Embryonic facial prominence (tissue), 1 donor: ENCODE results near the gene STK24.

ENCODE experiments used
- DNase-seq: peaks from one replicate; pipeline ENCODE4 v3.0.0-alpha.2; 2016; ENCODE audit errors: extremely low spot score

STK24 gene

DNA sequence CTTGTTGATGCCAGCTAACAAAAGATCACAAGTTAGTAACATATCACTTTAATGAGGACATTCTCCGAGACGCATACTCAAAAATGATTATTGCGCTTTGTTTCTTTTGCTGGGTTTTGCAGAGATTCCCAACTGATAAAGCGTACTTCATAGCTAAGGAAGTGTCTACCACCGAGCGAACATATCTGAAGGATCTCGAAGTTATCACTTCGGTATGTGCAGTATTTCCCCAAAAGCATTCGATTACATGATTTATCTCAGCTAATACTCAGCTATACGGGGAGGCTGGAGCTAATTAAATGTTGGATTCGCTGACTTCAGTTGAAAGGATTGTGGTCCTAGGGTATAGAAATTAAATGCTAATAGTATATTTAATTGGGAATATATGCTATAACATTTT is 166.3 kb downstream of the STK24 start:
- DNase-seq, result no peak

DNA sequence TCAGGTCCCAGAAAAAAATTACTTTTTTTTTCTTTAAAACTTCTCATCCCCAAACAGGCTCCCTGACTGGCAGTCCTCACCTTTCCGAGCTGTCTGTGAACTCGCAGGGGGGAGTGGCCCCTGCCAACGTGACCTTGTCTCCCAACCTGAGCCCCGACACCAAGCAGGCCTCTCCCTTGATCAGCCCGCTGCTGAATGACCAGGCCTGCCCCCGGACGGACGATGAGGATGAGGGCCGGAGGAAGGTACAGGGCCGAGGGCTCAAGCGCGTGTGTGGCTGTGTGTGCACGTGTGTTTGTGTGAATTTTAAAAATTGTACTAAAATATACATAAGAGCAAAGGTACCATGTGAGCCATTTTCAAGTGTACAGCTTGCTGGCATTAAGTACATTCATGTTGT is 167.6 kb downstream of the STK24 start:
- no peak for DNase-seq

DNA sequence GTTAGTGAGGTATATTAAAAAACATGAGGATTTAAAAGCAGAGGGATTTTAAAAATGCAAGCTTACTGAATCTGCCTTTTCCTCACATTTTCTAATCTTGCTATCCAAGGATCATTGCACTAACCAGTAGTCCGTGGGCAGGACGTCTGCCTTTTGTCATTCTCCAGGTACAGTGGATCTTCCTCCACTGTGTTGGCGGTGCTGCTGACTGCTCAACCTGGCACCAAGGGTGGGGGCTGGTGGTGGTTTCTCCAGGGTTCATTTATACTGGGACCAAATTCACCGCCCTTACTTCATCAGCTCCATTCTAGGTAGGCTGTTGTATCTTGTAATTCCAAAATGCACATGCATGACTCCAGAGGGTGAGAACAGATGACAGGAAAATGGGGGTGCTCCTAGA is 169.3 kb downstream of the STK24 start:
- no peak for DNase-seq

DNA sequence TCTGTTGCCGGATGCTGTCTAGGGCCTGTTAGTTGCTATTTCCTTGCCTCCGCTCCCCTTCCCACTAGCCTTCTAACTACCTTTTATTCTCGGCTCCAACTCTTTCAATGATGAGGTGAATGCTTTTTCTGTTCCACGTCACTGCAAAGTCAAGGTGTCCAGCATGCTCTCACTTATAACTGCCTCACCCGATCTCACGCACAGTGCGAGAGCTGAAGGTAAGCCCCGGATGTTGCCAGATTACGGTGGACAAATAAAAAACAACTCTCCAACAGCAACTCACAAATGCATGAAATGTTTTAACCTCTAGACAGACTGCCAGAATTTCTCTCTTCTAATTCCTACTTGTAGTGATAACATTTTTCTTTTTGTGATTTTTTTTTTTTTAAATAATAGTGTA is 169.9 kb downstream of the STK24 start:
- DNase-seq, result no peak

DNA sequence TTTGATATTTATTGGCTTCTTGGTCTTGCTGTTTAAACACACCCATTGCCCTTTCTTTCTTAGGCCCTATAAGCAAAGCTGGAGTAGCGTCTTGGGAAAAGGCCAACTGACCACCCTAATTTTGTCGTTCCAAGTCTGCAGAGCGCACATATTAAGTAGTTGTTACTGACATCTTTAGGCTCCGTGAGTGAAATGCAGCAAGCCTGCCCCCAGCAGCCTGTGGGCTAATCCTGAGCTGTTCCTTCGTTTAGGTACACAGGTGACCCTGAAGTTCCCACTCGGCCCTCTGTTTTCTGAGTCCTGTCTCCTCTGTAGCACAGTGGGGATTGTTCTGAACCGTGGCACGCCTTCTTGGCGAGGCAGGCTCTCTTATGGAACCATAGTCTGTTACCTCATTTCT is 170.5 kb downstream of the STK24 start:
- no peak for DNase-seq

DNA sequence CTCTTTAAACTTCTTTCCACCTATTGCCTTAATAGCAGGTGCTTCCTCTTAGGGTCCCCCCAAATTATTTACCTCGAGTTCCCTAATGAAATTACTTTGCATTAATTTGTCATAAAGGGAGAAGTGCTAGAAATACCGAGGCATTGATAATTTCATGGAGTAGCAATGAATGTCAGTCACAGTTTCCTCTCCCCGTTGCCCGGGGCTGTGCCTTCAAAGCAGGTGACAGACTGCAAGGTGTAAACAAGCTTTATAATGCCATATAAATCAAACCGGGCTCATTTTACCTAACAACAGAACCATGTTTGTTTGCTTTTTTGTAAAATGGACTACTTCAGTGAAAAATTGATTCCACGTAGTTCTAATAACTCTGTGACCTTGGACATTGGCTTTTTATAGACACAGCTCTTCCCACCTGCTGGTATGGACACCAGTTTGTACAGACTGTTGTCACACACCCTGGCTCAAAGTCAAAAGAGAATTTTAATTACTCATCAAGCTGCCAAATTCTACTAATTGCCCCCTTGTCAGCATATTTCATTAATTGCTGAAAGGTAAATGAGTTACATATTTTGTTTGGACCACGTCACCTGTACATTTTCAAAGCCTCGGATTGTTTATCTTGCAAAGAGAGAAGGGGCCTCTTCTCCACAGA is 171.1 kb downstream of the STK24 start:
- DNase-seq, result no peak

DNA sequence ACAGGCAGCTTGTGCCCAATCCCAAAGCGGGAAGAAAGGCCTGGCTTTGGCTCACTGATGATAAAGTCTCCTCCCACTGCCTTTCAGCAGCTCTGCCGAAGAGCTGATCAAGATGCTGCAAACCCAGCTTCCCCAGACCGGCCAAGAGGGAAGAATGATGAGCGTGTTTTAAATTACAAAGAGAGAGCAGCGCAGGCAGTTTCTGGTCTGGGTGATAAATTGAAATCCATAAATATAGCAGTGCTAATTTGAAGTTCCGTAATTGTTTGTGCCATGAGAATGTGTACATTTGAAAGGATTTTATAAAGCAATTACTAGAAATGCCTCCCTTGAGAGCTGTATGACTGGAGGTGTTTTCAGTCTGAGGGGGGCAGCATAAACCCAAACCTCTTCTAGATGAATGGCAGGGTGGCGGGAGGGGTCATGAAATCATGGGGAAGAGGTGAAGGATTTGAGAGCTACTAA is 171.8 kb downstream of the STK24 start:
- DNase-seq, result no peak

DNA sequence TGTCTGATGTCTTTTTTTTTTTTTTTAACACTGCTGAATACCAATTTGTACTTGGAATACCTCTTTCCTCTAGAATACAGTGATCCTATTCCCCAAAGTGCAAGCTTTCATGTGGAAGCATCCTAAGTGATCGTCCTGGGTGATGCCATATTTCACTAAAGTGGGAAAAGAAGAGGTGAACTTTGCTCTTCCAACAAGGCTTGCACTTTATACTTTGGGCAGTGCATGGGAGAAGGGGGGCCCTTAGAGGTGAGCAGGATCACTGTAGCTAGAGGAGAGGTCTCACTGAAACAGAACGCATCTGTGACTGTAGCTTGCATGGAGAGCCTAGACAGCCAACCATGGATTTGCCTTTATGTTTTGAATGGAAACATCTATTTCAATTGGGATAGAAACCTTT is 173.8 kb downstream of the STK24 start:
- DNase-seq, result no peak

DNA sequence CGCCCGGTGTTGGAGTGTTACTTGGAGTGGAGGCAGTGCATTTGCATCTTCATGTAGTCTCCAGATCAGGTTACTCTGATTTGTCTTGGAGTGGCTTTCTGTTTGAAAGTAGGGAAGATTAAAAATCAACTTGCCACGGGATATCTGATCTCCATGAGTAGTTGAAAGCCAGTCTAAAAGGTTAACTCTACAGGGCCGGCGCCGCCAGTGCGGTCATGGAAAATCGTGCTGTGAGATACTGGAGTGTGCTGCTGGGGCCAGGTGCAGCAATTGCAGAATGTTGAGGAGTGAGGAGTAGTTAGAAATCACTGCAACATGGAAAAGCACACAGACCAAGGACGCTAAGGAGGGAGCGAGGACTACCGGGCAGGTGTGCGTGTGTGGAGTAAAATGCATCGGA is 175.0 kb downstream of the STK24 start:
- DNase-seq, result no peak

DNA sequence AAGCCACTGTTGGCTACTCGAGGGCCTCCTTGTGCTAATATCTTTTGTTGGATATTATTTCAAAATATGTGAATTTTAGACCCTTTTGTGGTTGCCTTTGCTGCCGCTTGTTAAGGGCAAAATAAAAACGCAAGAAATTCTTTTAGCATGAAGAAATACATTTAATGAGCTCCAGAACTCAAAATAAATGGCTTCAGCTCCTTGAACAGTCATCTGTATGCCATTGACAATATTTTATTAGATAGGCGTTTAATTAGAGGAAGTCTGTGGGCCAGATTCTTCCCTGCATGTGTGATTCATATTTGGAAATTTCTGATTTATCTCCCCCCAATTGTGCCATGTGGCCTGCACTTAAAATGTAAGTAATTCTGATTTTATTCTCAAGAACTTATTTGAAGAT is 177.2 kb downstream of the STK24 start:
- DNase-seq, result no peak

DNA sequence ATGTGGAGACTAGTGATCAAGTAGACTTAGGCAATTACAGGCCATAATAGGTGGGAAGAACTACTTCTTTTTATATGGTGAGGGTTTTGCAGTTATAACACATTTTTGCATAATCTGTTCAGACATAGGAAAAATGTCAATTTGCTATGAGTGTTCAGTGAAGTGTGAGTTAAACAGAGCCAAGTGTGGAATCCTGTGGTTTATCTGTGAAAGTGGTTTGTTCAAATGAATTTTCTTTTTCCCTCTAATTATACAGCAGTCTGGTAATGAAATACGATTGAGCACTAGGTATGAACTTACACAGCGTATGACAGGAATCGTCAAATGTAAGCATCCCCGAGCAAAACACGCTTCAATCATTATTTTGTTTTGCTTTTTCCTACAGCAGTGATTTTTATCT is 178.3 kb downstream of the STK24 start:
- DNase-seq, result no peak

DNA sequence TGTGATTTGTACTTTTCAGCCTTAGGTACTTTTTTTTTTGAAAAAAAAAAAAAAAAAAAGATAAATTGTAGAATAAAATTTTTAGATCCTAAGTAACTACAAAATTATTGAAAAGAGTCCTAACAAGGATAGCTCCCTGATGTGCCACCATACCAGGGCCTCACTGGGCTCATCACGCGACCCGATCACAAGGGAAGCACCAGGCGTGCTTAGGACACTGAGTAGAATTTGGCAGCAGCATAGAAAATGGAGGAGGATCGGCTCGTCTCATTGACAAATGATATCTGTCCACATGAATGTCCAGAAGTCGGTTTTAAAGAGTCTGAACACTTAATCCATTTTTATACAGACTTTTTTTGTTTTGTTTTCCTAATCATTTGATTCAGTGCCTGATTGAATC is 179.0 kb downstream of the STK24 start:
- no peak for DNase-seq

DNA sequence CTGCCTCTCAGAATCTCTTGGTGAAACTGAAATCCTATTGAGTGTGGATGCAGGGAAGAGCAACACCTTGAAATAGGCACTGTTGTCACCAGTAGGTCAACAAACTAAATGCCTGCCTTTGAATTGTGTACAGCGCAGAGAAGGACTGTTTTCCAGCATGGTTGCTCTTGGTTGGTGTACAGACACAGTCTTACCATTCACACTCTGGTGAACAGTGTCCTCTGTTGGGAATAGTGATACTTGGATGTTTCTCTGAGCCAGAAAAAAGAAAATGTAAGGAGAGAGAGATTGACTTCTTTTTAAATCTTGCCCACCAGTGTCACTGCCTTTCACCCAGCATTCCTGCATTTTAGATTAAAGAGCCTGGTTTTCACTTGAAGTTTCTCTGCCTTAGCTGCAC is 179.7 kb downstream of the STK24 start:
- DNase-seq, result no peak

DNA sequence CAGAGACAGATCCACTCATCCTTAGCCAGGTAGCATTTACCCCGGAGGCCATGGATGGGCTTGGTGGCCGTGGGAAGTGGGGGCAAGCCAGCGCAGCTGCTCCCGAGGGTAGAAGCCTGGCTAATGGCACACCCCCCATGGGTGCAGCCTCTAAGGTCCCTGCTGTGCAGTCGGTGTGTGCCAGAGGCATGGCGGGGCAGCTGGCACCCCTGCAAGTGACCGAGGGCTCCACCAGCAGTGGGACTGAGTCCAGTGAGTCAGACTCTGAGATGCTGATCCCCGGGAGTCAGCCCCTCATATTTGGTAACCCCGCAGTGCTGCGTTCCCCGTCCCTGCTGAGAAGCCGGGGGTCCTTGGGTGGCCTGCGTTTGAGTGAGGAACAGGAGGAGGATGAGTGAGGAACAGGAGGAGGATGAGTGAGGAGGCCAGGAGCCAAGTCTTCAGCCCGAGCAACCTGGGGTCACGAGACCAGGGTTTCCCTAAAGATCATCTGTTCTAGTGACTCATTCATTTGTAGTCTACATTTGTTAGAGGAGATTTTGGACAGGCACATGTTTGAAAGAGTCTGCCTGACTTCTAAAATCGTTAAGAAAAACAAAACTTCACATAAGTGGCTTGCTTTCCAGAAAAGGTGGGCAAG is 180.7 kb downstream of the STK24 start:
- DNase-seq, result no peak
